Gastroesophageal sphincter (tissue), 4 donors: ENCODE measurements around the gene STXBP5L. TPM values are rescaled to one million over a fixed set of nuclear protein-coding genes. Genes with fewer than 3 reads are reported as not detected.
"Not testable (repeated sequence)": the region's sequence is repeated elsewhere in the genome, so short reads cannot be mapped to it uniquely, and the experiment has no call there.

Source experiments
- ATAC-seq: fragments of 150-250 bp; one replicate; pipeline ENCODE4 v1.9.1; 2016; ENCODE audit warnings: mild to moderate bottlenecking, moderate library complexity
- H3K27ac ChIP-seq, 4 donors: fragments of 200-600 bp; sonication (generic) in 3 of 4; 1 replicate in 3 of 4; 2 replicates in 1 of 4; pipeline ENCODE4 v1.5.1; 2016 to 2019
- H3K27me3 ChIP-seq: fragments of 200-600 bp; sonication (generic); one replicate; pipeline ENCODE4 v1.5.1; 2019
- H3K36me3 ChIP-seq, 2 donors: fragments of 200-600 bp; sonication (generic); one replicate each; pipeline ENCODE4 v1.5.1; 2019; ENCODE audit warnings: control low read depth in 1 of 2
- H3K4me1 ChIP-seq, 3 donors: fragments of 200-600 bp; sonication (generic); 1 replicate in 2 of 3; 2 replicates in 1 of 3; pipeline ENCODE4 v1.5.1; 2016 to 2019; ENCODE audit warnings: control low read depth in 2 of 3
- H3K4me3 ChIP-seq, 2 donors: fragments of 200-600 bp; sonication (generic); one replicate each; pipeline ENCODE4 v1.5.1; 2019; ENCODE audit warnings: mild to moderate bottlenecking in 1 of 2, moderate library complexity in 1 of 2
- H3K9me3 ChIP-seq, 3 donors: fragments of 200-600 bp; sonication (generic); one replicate each; pipeline ENCODE4 v1.5.1; 2017 to 2019; ENCODE audit warnings: control low read depth in 2 of 3
- CTCF ChIP-seq, 4 experiments: fragments of 200-600 bp in 2 of 4; fragments of 450-650 bp in 2 of 4; sonication (generic) in 1 of 4; IDR thresholded peaks; one replicate each; pipeline ENCODE4 v1.5.1; 2017 to 2019; ENCODE audit warnings: antibody characterized with exemption in 4 of 4, mild to moderate bottlenecking in 2 of 4, moderate library complexity in 2 of 4
- EP300 ChIP-seq: sonication (generic); formaldehyde crosslinking; IDR thresholded peaks from one replicate; pipeline ENCODE4 v1.6.1; 2017; ENCODE audit warnings: antibody characterized with exemption, mild to moderate bottlenecking
- POLR2A ChIP-seq, 2 donors: fragments of 450-650 bp; IDR thresholded peaks; one replicate each; pipeline ENCODE4 v1.6.1; 2017; ENCODE audit warnings: antibody characterized with exemption in 2 of 2, mild to moderate bottlenecking in 2 of 2, moderate library complexity in 1 of 2
- POLR2AphosphoS5 ChIP-seq: sonication (generic); formaldehyde crosslinking; IDR thresholded peaks from one replicate; pipeline ENCODE4 v1.6.1; 2017; ENCODE audit warnings: antibody characterized with exemption
- WGBS, 2 donors: methylation state at CpG; one replicate each; pipeline ENCODE4 v1.1.5; 2018; ENCODE audit warnings: low coverage in 1 of 2; 5-methylcytosine and 5-hydroxymethylcytosine counted together
- total RNA-seq, 4 donors: library from RNA; depleted of rRNA; stranded (reverse); fragments of >200 nt; gene quantifications; one replicate each; pipeline ENCODE4 v1.1.0, GENCODE V29; 2016

STXBP5L gene
- total RNA-seq, 4 donors from 2014 or later = 0.15 to 2.0 (median 0.63) TPM

- no peaks in the 10 kb centered on the region for H3K36me3 ChIP-seq
- 83% methylated on average over 1 of the region's 2 CpGs; no CpG with 5 or more reads in 1 of the 2 donors for WGBS, 2 donors
- peaks cover 0 to 21% (median 0%) of the 10 kb centered on the region in 3 donors for H3K9me3 ChIP-seq
- H3K27ac ChIP-seq = no peak overlapping the region
- H3K4me3 ChIP-seq = no peak overlapping the region
- no peaks in the 10 kb centered on the region for H3K4me1 ChIP-seq
- no peak for TF ChIP-seq CTCF (IDR thresholded peaks at IDR 0.05)
- TF ChIP-seq POLR2A (IDR thresholded peaks at IDR 0.05) = no peak
- TF ChIP-seq POLR2AphosphoS5 = no peak
- TF ChIP-seq EP300 = no peak
- ATAC-seq = no peak
- no peaks in the 10 kb centered on the region for H3K27me3 ChIP-seq
Observed at GRCh38 chr3:121362035-121362734, 454.2 kb downstream of the STXBP5L start.

- not testable (repeated sequence) for H3K4me3 ChIP-seq, H3K27ac ChIP-seq, H3K36me3 ChIP-seq, H3K9me3 ChIP-seq, ATAC-seq, H3K27me3 ChIP-seq, H3K4me1 ChIP-seq
- WGBS, 2 donors = 62 to 66% methylated on average over 2 to 3 of the region's 3 CpGs
Observed at GRCh38 chr3:121388308-121388707, 480.3 kb downstream of the STXBP5L start.

GRCh38 chr3:121395967-121396366 is 488.0 kb downstream of the STXBP5L start:
- WGBS, 2 donors = no CpG with 5 or more reads among the region's 1 CpG
- not testable (repeated sequence) for H3K4me1 ChIP-seq, H3K36me3 ChIP-seq, H3K27ac ChIP-seq, ATAC-seq, H3K9me3 ChIP-seq, H3K4me3 ChIP-seq, H3K27me3 ChIP-seq

GRCh38 chr3:121398051-121398450 is 490.0 kb downstream of the STXBP5L start:
- WGBS, 2 donors = 43 to 88% methylated on average over 1 to 6 of the region's 8 CpGs
- not testable (repeated sequence) for H3K36me3 ChIP-seq, H3K27me3 ChIP-seq, H3K4me3 ChIP-seq, H3K27ac ChIP-seq, H3K4me1 ChIP-seq, ATAC-seq, H3K9me3 ChIP-seq

DNA sequence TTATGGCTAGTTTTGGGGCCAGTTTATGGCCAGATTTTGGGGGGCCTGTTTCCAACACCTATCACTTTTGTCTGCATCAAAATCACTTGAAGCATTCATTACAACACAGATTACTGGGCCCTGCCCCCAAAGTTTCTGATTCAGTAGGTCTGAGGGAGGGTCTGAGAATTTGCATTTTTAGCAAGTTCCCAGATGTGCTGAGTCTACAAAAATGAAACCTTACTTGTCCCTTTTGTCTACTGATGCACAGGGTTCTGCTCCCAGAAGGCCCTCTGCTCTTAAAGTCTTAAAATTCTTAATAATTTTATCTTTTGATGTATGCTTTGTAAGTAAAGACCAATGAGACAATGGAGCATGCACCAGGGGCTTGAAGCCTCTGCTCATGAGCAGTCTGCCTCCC is 491.8 kb downstream of the STXBP5L start:
- no peak overlapping the region for H3K27ac ChIP-seq
- no peaks in the 10 kb centered on the region for H3K27me3 ChIP-seq
- H3K36me3 ChIP-seq = no peaks in the 10 kb centered on the region
- no peaks in the 10 kb centered on the region for H3K9me3 ChIP-seq
- no peaks in the 10 kb centered on the region for H3K4me1 ChIP-seq
- ATAC-seq = no peak
- no peak for TF ChIP-seq EP300
- H3K4me3 ChIP-seq = no peak overlapping the region

DNA sequence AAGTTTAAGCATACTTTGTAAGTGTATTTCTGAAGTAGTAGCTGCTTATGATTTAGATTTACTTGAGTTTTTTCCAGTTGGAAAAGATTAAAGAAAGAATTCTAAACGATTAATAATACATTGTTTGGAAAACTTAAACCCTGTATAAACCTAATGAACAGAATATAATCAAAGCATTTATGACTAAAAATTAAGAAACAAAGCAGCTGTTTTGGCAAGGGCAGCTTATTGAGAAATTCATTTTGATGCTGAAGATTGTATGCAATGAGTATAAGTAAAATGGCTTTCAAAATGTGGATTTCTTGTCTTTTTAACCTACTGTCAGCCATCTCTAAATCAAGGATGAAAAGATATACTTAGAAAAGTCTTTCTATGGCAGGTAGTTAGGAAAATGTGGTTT is 497.6 kb downstream of the STXBP5L start:
- Histone ChIP-seq H3K27ac (no peak overlapping the region), H3K27me3 (no peaks in the 10 kb centered on the region), H3K36me3 (no peaks in the 10 kb centered on the region), H3K4me3 (no peak overlapping the region), H3K9me3 (no peaks in the 10 kb centered on the region), H3K4me1 (no peaks in the 10 kb centered on the region)
- TF ChIP-seq POLR2A (IDR thresholded peaks at IDR 0.05) = no peak
- no peak for TF ChIP-seq POLR2AphosphoS5
- TF ChIP-seq EP300 = no peak
- no peak for TF ChIP-seq CTCF (IDR thresholded peaks at IDR 0.05)
- 7 to 14% methylated on average over 1 of the region's 1 CpG for WGBS, 2 donors
- ATAC-seq = no peak

- Histone ChIP-seq H3K27me3 (no peaks in the 10 kb centered on the region), H3K4me1 (no peaks in the 10 kb centered on the region), H3K4me3 (no peak overlapping the region), H3K9me3 (no peaks in the 10 kb centered on the region), H3K36me3 (no peaks in the 10 kb centered on the region), H3K27ac (no peak overlapping the region)
- 95 to 100% methylated on average over 1 of the region's 1 CpG for WGBS, 2 donors
- ATAC-seq = no peak
- no peak for TF ChIP-seq CTCF (IDR thresholded peaks at IDR 0.05)
- TF ChIP-seq POLR2A (IDR thresholded peaks at IDR 0.05) = no peak
- no peak for TF ChIP-seq EP300
- no peak for TF ChIP-seq POLR2AphosphoS5
Observed at GRCh38 chr3:121411523-121411922, 503.5 kb downstream of the STXBP5L start.
